Measurements from ENCODE around the gene MRPL48. TPM values are rescaled to one million over a fixed set of nuclear protein-coding genes. Genes with fewer than 3 reads are reported as not detected.
A peak's percentile ranks its signal among the peaks of the same experiment; 100 is the strongest.

The MRPL48 gene
- total RNA-seq, 2 donors from 2014 or later, result 39.9 to 44.1 TPM

DNA sequence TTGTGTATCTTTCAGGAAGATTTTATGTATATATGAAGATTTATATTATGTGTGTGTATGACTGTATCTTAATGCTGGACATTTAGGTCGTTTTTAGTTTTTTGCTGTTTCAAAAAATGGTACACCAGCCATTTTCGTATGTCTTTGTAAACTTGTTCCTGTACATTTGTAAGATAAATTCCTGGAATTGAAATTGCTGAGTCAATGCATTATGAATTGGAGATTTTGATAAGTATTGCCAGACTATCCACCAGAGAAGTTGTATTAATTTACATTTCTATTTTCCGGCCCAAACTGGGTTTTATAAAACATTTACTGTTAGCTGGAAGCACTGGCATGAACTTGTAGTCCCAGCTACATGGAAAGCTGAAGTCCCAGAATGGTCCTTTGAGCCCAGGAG, 24.6 kb downstream of the MRPL48 start:
- intact Hi-C loops (cut with DNase I, micrococcal nuclease), result no loop called here
- no peak for ATAC-seq
- DNase-seq, result no peak

DNA sequence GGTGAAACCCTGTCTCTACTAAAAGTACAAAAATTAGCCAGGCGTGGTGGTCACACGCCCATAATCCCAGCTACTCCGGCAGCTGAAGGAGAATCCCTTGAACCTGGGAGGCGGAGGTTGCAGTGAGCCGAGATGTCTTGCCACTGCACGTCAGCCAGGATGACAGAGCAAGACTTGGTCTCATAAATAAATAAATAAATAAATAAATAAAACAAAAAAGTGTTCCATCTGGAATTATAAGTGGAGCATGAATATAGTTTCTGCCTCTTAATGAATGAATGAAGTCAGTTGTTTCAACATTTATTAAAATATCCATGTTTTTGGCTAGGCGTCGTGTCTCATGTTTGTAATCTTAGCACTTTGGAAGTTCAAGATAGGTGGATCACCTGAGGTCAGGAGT, 27.1 kb downstream of the MRPL48 start:
- DNase-seq (no peak), ATAC-seq (no peak)
- intact Hi-C loops (cut with DNase I, micrococcal nuclease), result no loop called here

- intact Hi-C loops (cut with DNase I, micrococcal nuclease), result no loop called here
- ATAC-seq (no peak), DNase-seq (no peak)
These were observed 31.2 kb downstream of the MRPL48 start for GRCh38 chr11:73818846-73819245.

DNA sequence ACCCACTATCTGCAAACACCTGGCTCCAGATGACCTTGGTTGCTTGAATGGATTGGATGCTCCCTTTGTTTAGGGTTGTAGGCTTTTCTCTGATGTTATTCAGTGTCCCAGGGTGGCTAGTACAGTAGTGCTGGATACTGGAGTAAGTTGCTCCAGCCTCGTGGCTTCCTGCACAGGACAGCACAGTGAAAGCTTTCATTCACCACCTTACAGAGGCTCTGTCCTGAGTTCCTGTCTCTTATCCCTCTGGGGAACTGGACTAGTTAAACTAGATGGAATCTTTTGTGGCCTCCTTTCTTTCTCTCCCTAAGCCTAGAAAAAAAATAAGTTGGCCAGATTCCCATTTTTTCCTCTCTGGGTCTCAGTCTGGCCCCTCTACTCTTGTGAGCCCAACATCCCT, 42.6 kb downstream of the MRPL48 start:
- intact Hi-C loops (cut with DNase I, micrococcal nuclease), result no loop called here
- no peak for DNase-seq
- no peak for ATAC-seq

- DNase-seq (no peak), ATAC-seq (no peak)
- intact Hi-C loops (cut with DNase I, micrococcal nuclease), result no loop called here
These were observed 45.4 kb downstream of the MRPL48 start for GRCh38 chr11:73833067-73833466.

GRCh38 chr11:73838443-73839122, 50.9 kb downstream of the MRPL48 start:
- no peak for ATAC-seq
- intact Hi-C loops (cut with DNase I, micrococcal nuclease), result no loop called here
- DNase-seq, result no peak

DNA sequence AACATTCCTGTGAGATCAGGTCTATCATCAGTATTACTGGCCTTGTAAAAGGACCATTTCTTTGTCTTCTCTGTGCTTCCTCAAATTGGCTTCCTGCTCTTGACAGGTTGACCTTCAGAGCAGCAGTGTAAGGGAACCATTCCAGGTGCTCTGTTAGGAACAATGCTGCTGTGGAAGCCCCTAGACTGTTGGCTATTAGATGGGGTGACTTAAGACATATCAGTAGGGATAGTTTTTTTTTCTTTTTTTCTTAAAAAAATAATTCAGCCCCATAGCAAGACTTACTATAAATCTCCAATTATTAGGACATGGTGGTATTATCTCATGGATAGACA, 51.4 kb downstream of the MRPL48 start:
- no peak for DNase-seq
- intact Hi-C loops (cut with DNase I, micrococcal nuclease), result no loop called here
- ATAC-seq, result no peak

GRCh38 chr11:73851046-73851764, 63.5 kb downstream of the MRPL48 start:
- DNase-seq (no peak), ATAC-seq (no peak)
- intact Hi-C loops (cut with DNase I, micrococcal nuclease), result no loop called here

GRCh38 chr11:73852049-73852448, 64.4 kb downstream of the MRPL48 start:
- intact Hi-C loops (cut with DNase I, micrococcal nuclease), result no loop called here
- DNase-seq, result no peak
- ATAC-seq, result no peak

DNA sequence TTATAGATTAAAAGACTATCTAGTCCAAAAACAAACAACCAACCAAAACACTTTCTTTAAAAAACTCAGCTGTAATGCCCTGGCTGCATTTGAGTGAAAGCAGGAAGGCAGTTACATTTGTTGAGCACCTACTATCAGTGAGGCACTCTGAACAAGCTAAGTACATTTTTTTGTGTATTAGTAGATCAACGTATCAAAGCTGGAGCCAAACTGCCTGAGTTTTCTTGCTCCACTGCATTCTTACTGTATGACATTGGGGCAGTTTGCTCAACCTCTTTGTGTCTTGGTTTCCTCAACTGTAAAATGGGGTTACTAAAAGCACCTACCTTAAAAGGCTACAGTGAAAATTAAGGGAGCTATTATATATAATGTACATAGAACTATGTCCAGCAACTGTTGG, 67.0 kb downstream of the MRPL48 start:
- intact Hi-C loops (cut with DNase I, micrococcal nuclease), result no loop called here
- ATAC-seq (no peak), DNase-seq (no peak)

DNA sequence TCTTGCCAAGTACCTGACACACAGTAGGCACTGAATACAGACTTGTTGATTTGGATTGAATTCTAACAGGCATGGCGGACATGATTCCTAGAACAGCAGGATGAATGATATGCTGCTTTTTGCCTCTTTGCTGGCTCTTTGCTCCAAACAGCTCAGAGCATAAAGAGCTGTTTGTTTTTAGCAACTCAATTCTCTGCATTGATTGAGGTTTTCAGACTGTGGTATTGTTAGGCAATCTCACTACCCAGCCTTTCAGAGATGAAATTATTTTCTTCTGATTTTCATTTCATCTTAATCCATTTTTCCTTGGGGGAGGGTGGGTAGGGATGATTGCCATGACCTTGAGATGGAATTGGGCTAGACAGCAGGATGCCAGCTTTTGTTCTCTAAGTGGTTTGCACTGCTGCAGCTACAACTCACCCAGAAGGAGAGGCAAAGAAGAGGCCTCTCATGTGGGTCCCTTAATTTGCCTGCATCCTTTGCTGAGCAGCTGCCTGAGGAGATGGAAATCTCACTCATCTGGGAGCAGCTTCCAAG, 68.4 kb downstream of the MRPL48 start:
- intact Hi-C loops (cut with DNase I, micrococcal nuclease), result no loop called here
- ATAC-seq (no peak), DNase-seq (no peak)

DNA sequence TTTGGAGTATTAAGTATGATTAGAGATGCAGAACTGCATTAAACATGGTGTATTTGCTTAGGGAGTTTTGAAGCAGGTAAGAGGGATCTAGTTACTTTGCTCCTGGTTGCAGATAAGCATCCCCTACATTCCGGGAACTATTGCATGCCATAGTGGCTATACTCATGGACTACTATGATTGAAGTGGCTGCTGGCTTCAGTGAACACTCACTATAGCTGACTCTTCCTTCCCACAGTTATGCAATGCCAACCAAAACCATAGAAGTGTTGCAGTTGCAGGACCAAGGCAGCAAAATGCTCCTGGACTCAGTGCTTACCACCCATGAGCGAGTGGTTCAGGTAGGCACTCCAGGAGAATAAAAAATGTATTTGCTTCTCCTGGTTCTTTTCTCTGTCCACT, 72.0 kb downstream of the MRPL48 start:
- intact Hi-C loops (cut with DNase I, micrococcal nuclease), result no loop called here
- DNase-seq, result no peak
- no peak for ATAC-seq

- intact Hi-C loops (cut with DNase I, micrococcal nuclease), result no loop called here
- DNase-seq (no peak), ATAC-seq (no peak)
These were observed 72.5 kb downstream of the MRPL48 start for GRCh38 chr11:73860202-73860601.

DNA sequence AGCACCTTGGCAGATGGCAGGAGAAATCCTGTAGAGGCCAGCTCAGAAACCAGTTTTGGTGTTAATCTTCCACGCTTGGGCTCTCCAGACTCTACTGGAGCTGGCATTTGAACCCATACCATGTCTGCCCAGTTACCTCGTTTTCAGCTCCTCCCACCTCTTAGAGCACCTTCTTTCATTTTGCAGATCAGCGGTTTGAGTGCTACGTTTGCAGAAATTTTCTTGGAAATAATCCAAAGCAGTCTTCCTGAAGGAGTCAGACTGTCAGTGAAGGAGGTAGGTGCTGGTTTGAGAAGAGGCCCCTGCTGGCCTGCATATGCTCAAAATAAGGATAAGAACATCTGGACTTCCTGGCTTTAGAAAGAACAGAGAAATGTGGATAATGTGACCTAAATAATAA, 75.3 kb downstream of the MRPL48 start:
- DNase-seq (no peak), ATAC-seq (no peak)

GRCh38 chr11:73866095-73866579, 78.5 kb downstream of the MRPL48 start:
- ATAC-seq (no peak), DNase-seq (no peak)
- intact Hi-C loops (cut with DNase I, micrococcal nuclease), result no loop called here

More for the DNA sequence above, 75.3 kb downstream of the MRPL48 start:
- intact Hi-C loops (cut with DNase I, micrococcal nuclease), result no loop called here

- intact Hi-C loops (cut with DNase I, micrococcal nuclease), result no loop called here
- ATAC-seq (peak; percentile 21), DNase-seq (peak in 1 of 2 donors; percentile 17)
These were observed 78.9 kb downstream of the MRPL48 start for GRCh38 chr11:73866586-73866996.

DNA sequence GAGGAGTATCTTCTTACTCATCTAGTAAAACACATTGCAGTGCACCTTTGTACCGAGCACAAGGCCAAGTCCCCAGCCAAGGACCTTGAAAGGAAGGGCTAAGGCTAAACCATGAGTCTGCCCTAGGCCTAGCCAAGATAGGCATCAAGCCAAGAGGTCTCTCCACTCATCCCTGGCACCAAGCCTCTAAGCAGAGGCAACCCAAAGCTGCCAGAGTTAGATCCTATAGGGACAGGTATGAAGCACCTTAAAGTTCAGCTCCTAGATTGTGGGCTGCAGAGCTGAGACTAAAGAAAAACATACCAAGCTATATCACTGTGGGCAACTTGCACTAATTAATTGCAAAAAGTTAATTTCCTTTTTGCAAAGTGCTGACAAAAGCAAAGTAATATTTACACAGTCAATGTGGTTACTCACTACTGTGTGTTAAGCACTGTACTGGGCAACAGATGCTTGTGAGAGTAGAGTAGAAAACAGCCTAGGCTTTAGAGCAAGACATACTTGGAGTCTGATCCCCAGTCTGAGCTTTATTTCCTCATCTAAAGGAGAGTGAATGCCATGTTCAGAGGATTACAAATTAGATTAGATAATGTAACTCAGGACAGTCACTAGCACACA, 81.8 kb downstream of the MRPL48 start:
- peak; percentile 92 for ATAC-seq
- peak; percentile 24 to 62 for DNase-seq

GRCh38 chr11:73870261-73870660, 82.6 kb downstream of the MRPL48 start:
- intact Hi-C loops (cut with DNase I, micrococcal nuclease), result no loop called here
- ATAC-seq (no peak), DNase-seq (no peak)

More for the DNA sequence above, 81.8 kb downstream of the MRPL48 start:
- intact Hi-C loops (cut with DNase I, micrococcal nuclease), result no loop called here

- intact Hi-C loops (cut with DNase I, micrococcal nuclease), result no loop called here
These were observed 85.2 kb downstream of the MRPL48 start for GRCh38 chr11:73872749-73873357.

DNA sequence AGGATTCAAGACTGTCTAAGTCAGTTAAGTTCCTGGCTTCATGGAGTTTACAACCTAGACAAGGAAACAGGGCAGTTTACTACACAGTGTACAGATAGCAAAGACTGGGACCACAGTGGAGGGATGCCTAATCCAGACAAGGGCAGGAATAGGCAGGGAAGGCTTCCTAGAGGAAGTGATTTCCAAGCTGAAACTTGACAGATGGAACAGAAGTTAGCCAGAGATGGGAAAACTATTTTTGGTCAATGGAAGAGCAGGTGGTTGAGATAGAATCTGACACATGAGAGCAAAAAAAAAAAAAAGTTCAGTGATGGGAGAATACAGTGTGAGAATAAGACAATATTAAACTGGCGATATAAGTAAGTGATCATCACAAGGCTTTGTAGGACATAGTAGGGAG, 87.7 kb downstream of the MRPL48 start:
- no peak for DNase-seq
- intact Hi-C loops (cut with DNase I, micrococcal nuclease), result no loop called here
- no peak for ATAC-seq

More at GRCh38 chr11:73872749-73873357, 85.2 kb downstream of the MRPL48 start:
- no peak for DNase-seq
- no peak for ATAC-seq

Measured in left colon (tissue), 2 donors.